Measurements from ENCODE around the gene MAST2. TPM values are rescaled to one million over a fixed set of nuclear protein-coding genes. Genes with fewer than 3 reads are reported as not detected.

Gene MAST2
- total and polyA plus RNA-seq, 11 donors, result 56.8 to 123 (median 79.7) TPM

DNA sequence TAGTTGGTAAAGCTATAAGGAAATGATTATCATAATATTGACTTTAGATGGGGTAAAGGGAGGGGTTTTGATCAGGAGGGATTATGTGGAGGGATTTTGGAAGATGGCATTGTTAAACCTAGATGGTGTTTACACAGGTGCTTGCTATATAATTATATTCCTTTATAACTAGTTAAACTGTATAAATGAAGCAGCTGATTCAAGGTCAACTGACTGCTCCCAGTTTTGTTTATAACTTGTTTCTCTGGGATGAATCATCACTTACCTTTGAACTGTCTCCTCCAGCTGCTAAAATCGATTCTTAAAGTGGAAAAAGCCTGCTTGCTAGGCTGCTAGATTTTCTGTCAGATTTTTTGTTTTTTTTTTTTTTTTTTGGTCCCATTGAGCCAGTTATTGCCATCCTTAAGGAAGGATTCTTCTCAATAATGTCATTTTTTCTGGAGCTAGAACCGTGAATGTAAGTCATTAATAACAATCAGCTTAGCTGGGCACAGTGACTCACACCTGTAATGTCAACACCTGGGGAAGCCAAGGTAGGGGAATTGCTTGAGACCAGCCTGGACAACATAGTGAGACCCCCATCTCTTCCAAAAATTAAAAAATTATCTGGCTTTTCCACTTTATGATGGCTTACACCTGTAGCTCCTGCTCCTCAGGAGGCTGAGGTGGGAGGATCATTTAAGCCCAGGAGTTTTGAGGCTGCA, 175.8 kb downstream of the MAST2 start:
- TF ChIP-seq, protein P1, sequence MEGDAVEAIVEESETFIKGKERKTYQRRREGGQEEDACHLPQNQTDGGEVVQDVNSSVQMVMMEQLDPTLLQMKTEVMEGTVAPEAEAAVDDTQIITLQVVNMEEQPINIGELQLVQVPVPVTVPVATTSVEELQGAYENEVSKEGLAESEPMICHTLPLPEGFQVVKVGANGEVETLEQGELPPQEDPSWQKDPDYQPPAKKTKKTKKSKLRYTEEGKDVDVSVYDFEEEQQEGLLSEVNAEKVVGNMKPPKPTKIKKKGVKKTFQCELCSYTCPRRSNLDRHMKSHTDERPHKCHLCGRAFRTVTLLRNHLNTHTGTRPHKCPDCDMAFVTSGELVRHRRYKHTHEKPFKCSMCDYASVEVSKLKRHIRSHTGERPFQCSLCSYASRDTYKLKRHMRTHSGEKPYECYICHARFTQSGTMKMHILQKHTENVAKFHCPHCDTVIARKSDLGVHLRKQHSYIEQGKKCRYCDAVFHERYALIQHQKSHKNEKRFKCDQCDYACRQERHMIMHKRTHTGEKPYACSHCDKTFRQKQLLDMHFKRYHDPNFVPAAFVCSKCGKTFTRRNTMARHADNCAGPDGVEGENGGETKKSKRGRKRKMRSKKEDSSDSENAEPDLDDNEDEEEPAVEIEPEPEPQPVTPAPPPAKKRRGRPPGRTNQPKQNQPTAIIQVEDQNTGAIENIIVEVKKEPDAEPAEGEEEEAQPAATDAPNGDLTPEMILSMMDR (IDR thresholded peaks at IDR 0.05), result no peak
- TF ChIP-seq POLR2A (IDR thresholded peaks at IDR 0.05), result no peak
- no peaks in the 10 kb centered on the region for H3K27me3 ChIP-seq
- WGBS, 4 donors, result 77 to 88% (median 83%) methylated on average over 2 of the region's 2 CpGs
- peaks cover 0 to 20% (median 0%) of the 10 kb centered on the region in 9 donors for H3K36me3 ChIP-seq
- peak overlapping the region in 1 of 12 donors; percentile 19 for H3K27ac ChIP-seq
- H3K4me3 ChIP-seq, result no peak overlapping the region
- DNase-seq (no peak), ATAC-seq (peak in 1 of 4 donors; percentile 31)
- intact Hi-C loops (cut with DNase I), result no loop called here
- H3K9me3 ChIP-seq, result peaks cover 0 to 8% (median 0%) of the 10 kb centered on the region in 12 donors
- H3K4me1 ChIP-seq, result no peaks in the 10 kb centered on the region

- TF ChIP-seq, protein P1 (IDR thresholded peaks at IDR 0.05), result no peak
- TF ChIP-seq POLR2A (IDR thresholded peaks at IDR 0.05), result no peak
- WGBS, 4 donors, result 90 to 99% (median 96%) methylated on average over 5 of the region's 5 CpGs
- H3K27ac ChIP-seq, result no peak overlapping the region
Measured at GRCh38 chr1:45979778-45980176, 176.4 kb downstream of the MAST2 start.

GRCh38 chr1:45982359-45982758, 178.9 kb downstream of the MAST2 start:
- Histone ChIP-seq H3K9me3 (peaks cover 0 to 8% (median 0%) of the 10 kb centered on the region in 12 donors), H3K36me3 (peaks cover 0 to 15% (median 0%) of the 10 kb centered on the region in 9 donors), H3K27me3 (no peaks in the 10 kb centered on the region), H3K4me3 (no peak overlapping the region), H3K4me1 (no peaks in the 10 kb centered on the region), H3K27ac (no peak overlapping the region)
- 77 to 89% (median 84%) methylated on average over 2 of the region's 2 CpGs for WGBS, 4 donors
- DNase-seq, result no peak
- ATAC-seq, result no peak
- intact Hi-C loops (cut with DNase I), result no loop called here
- TF ChIP-seq POLR2A (IDR thresholded peaks at IDR 0.05), result no peak
- TF ChIP-seq, protein P1 (IDR thresholded peaks at IDR 0.05), result no peak

More at GRCh38 chr1:45979778-45980176, 176.4 kb downstream of the MAST2 start:
- no peak for DNase-seq
- Histone ChIP-seq H3K27me3 (no peaks in the 10 kb centered on the region), H3K36me3 (peaks cover 0 to 15% (median 0%) of the 10 kb centered on the region in 9 donors), H3K4me1 (no peaks in the 10 kb centered on the region), H3K4me3 (no peak overlapping the region), H3K9me3 (peaks cover 0 to 8% (median 0%) of the 10 kb centered on the region in 12 donors)
- intact Hi-C loops (cut with DNase I), result no loop called here
- ATAC-seq, result no peak

DNA sequence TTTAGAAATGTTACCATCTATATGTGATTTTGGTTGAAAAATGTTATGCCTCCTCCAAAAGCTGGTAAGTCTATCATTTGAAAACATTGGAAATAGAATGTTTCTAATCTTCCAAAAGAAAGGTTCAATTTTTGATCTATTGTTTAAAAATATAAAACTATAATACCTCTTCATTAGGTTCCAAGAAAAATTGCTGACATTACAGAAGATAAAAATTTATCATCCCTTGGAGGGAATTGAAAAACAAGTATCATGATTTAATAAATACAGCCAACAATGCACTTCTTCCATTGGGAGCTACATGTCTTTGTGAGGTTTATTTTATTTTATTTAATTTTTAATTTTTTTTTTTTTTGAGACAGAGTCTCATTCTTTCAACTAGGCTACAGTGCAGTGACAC, 180.6 kb downstream of the MAST2 start:
- ATAC-seq, result no peak
- peaks cover 0 to 8% (median 0%) of the 10 kb centered on the region in 12 donors for H3K9me3 ChIP-seq
- H3K36me3 ChIP-seq, result peaks cover 0 to 10% (median 0%) of the 10 kb centered on the region in 9 donors
- no peak for DNase-seq
- no peak for TF ChIP-seq POLR2A (IDR thresholded peaks at IDR 0.05)
- TF ChIP-seq, protein P1 (IDR thresholded peaks at IDR 0.05), result no peak
- no peak overlapping the region for H3K27ac ChIP-seq
- H3K4me3 ChIP-seq, result no peak overlapping the region
- no peaks in the 10 kb centered on the region for H3K4me1 ChIP-seq
- intact Hi-C loops (cut with DNase I), result no loop called here
- no peaks in the 10 kb centered on the region for H3K27me3 ChIP-seq

All from heart left ventricle (tissue), 16 donors.